GM13976 (cell line): Measurements from ENCODE around the gene HOXD12.

Experiments used
- DNase-seq: peaks from one replicate; pipeline ENCODE4 v3.0.0; 2012; ENCODE audit warnings: low spot score
- in situ Hi-C: fragments of 300-500 bp; cut with MboI; formaldehyde crosslinking; loops from one replicate; pipeline ENCODE4 v1.12.0; 2022; ENCODE audit warnings: low sequenced_read_pairs, mixed read lengths, inconsistent platforms; ENCODE audit not compliant: unreplicated experiment
- TF ChIP-seq, protein P1 (sequence below): IDR thresholded peaks from 2 replicates; pipeline ENCODE4 v1.5.1; 2012; ENCODE audit warnings: borderline replicate concordance, mild to moderate bottlenecking; ENCODE audit not compliant: insufficient read depth; ENCODE audit errors: extremely low read depth, missing control alignments, control extremely low read depth

HOXD12 gene

DNA sequence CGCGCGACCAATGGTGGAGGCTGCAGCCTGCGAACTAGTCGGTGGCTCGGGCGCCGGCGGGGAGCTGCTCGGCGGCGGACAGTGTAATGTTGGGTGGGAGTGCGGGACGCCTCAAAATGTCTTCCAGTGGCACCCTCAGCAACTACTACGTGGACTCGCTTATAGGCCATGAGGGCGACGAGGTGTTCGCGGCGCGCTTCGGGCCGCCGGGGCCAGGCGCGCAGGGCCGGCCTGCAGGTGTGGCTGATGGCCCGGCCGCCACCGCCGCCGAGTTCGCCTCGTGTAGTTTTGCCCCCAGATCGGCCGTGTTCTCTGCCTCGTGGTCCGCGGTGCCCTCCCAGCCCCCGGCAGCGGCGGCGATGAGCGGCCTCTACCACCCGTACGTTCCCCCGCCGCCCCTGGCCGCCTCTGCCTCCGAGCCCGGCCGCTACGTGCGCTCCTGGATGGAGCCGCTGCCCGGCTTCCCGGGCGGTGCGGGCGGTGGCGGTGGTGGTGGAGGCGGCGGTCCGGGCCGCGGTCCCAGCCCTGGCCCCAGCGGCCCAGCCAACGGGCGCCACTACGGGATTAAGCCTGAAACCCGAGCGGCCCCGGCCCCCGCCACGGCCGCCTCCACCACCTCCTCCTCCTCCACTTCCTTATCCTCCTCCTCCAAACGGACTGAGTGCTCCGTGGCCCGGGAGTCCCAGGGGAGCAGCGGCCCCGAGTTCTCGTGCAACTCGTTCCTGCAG lies 23.3 kb downstream of the HOXD12 start, which contains the start of gene HOXD9:
Gene HOXD9, plus strand, starts transcription at position 37 of the 728 bp plus-strand sequence. Its CDS starts 50 bp downstream, at position 87.
- in situ Hi-C loops: loop anchor here (10.0 kb wide), 1 partner anchor 1032 kb away; no protein-coding TSS in a partner anchor
- TF ChIP-seq, protein P1, sequence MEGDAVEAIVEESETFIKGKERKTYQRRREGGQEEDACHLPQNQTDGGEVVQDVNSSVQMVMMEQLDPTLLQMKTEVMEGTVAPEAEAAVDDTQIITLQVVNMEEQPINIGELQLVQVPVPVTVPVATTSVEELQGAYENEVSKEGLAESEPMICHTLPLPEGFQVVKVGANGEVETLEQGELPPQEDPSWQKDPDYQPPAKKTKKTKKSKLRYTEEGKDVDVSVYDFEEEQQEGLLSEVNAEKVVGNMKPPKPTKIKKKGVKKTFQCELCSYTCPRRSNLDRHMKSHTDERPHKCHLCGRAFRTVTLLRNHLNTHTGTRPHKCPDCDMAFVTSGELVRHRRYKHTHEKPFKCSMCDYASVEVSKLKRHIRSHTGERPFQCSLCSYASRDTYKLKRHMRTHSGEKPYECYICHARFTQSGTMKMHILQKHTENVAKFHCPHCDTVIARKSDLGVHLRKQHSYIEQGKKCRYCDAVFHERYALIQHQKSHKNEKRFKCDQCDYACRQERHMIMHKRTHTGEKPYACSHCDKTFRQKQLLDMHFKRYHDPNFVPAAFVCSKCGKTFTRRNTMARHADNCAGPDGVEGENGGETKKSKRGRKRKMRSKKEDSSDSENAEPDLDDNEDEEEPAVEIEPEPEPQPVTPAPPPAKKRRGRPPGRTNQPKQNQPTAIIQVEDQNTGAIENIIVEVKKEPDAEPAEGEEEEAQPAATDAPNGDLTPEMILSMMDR: no peak
- DNase-seq: no peak

DNA sequence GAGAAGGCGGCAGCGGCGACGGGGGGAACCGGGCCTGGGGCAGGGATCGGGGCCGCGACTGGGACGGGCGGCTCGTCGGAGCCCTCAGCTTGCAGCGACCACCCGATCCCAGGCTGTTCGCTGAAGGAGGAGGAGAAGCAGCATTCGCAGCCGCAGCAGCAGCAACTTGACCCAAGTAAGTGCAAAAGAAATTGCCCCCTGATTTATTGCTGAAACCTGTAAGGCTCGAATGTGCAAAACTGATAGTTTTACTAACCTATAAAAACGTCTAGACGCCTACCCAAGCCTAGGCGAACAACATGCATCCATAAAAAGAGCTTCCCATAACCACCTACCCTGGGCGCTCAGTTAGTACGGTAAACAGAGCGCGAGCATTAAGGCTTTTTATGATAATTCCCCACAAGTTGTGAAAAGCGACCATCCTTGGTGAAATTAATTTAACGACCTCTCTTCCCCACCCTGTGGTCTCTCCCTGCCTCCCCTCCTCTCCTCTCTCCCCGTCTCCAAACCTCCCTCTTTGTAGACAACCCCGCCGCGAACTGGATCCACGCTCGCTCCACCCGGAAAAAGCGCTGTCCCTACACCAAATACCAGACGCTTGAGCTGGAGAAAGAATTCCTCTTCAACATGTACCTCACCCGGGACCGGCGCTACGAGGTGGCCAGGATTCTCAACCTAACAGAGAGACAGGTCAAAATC lies 24.0 kb downstream of the HOXD12 start:
- DNase-seq: no peak
- in situ Hi-C loops: loop anchor here (10.0 kb wide), 1 partner anchor 1031 kb away; no protein-coding TSS in a partner anchor
- TF ChIP-seq, protein P1: no peak

DNA sequence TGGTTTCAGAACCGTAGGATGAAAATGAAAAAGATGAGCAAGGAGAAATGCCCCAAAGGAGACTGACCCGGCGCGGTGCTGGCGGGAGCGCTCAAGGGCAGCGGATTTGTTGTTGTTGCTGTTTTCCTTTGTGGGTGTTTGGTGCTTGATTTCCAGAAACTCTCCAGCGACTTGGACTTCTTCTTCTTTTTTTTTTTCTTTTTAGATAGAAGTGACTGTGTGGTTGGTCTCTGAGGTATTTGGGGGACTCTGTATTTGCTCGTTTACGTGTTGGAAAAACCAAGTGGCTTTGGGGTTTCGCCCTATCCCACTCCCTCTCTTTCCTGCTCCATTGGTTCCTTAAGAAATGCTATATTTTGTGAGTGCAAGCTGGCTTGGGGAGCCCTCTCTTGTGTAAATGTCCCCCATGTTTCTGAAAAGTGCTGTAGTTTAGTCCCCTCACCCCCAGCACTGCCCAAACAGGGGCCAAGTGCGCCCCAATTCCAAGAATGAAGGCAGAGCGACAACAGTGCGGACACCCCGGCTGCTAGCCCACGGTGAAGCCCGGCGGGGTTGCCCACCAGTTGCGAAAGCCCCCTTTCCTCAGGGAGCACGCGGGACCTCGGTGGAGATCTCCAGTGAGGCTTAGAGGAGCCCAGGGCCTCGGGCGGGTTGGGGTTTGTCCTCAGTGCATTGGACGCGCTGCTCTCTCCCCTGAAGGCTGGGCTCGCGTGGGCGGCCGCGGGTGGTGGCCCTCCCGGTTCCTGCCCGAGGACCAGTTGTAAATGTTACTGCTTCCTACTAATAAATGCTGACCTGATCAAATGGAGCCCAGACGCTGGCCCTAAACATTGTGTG lies 24.7 kb downstream of the HOXD12 start:
- DNase-seq: no peak
- TF ChIP-seq, protein P1: no peak
- in situ Hi-C loops: loop anchor here (10.0 kb wide), 1 partner anchor 1030 kb away; no protein-coding TSS in a partner anchor

DNA sequence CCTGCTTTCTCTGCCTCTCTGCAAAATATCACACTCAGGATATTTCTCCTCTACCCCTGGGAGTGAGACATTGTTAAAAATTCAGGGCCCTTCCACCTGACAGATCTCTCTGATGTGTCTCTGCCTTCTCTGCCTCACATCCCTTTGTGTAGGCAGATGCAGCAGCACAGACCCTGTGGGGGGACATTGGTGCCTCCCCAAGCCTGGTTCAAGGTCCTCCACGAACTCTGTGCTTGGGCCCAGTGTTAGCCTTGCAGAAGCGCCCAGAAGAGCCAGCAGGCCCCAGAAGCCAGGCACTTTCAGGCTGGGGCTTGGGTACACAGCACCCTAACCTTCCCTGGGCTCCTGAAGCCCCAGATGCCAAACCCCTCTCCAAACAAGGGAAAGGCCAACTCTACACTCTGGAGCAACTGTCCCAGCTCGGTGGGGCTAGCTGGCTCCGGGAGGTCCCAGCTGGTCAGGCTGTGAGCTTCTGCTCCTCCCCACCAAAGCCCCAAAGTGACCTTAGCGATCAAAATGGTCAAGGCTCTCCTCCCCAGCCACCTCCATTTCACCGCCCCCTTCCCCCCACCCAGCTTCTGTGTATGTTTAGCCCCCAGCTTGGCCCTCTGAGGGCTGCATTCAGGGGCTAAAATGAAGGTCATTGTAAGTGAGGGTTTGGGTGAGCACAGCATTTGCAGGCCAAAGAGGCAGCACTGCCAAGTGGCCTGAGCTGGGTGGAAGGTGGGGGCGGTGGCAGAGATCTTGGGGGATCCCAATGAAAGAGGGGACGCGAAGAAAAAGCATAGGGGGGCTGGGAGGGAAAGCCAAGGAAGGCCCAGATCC lies 25.6 kb downstream of the HOXD12 start:
- in situ Hi-C loops: loop anchor here (10.0 to 25.0 kb wide), 2 partner anchors 687 to 1030 kb away; no protein-coding TSS in a partner anchor
- TF ChIP-seq, protein P1: no peak
- DNase-seq: no peak

DNA sequence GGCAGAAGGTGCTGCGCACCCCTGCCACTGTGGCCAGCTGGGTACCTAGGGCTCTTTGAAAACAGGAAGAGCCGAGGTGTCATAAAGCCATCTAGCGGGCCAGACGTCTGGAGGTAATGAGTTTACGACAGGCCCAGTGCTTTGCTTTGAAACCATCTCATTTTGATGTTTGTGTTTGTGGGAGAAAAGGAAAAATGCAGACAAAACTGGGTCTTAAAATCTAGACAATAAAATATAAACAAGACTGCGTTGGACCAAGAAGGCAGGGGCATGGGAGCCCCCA lies 26.1 kb downstream of the HOXD12 start:
- TF ChIP-seq, protein P1: no peak
- in situ Hi-C loops: loop anchor here (10.0 to 25.0 kb wide), 2 partner anchors 687 to 1029 kb away; no protein-coding TSS in a partner anchor
- DNase-seq: no peak
